RWPE1 (cell line): Measurements from ENCODE around the gene KCNK13.
"Not testable (repeated sequence)": the region's sequence is repeated elsewhere in the genome, so short reads cannot be mapped to it uniquely, and the experiment has no call there.

ENCODE experiments used
- CTCF ChIA-PET: fragments of 350-600 bp; sonication (Branson Sonifier 250); formaldehyde crosslinking; extraction: SDS; loops from one replicate; lab custom pipeline; 2021; lab: Yijun Ruan, JAX
- POLR2A ChIA-PET: fragments of 400-600 bp; formaldehyde crosslinking; extraction: SDS; loops from one replicate; lab custom pipeline; 2020; ENCODE audit warnings: antibody characterized with exemption; ENCODE audit not compliant: low non-redundant PET; lab: Yijun Ruan, JAX
- DNase-seq: peaks from one replicate; pipeline ENCODE4 v3.0.0; 2012; ENCODE audit warnings: low spot score
- H3K27ac ChIP-seq: fragments of 450-650 bp; 2 replicates; pipeline ENCODE4 v1.5.1; 2017
- CTCF ChIP-seq: fragments of 450-650 bp; conservative IDR thresholded peaks from 2 replicates; pipeline ENCODE4 v1.5.1; 2017; ENCODE audit warnings: low read depth, mild to moderate bottlenecking

The KCNK13 gene

GRCh38 chr14:90213099-90213748 lies 151.4 kb downstream of the KCNK13 start:
- POLR2A ChIA-PET: no interaction called here
- H3K27ac ChIP-seq: no peak overlapping the region
- CTCF ChIA-PET: interaction anchor here (1.0 kb wide), 1 partner anchor 22 kb away, joined by 4 read pairs; no protein-coding TSS in a partner anchor
- no peak for TF ChIP-seq CTCF
- DNase-seq: no peak

DNA sequence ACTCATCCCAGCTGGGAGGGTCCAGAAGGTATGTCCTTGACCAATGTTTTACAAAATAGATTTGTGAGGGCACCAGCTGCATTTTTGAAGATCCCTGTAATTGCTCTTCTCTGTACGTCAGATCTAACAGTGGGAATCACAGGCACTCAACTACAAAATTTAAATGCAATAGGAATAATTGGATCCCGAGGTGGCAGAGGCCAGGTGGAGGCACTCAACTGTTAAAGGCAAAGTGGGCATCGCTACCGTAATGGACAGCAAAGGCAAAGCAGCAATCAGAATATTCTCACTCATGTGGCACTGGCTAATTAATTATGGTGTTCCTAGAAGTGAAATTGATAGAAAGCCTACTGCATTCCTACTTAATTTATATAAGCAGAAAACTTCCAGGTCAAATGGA lies 166.7 kb downstream of the KCNK13 start:
- no peak for TF ChIP-seq CTCF
- POLR2A ChIA-PET: no interaction called here
- DNase-seq: no peak
- H3K27ac ChIP-seq: no peak overlapping the region
- CTCF ChIA-PET: no interaction called here

DNA sequence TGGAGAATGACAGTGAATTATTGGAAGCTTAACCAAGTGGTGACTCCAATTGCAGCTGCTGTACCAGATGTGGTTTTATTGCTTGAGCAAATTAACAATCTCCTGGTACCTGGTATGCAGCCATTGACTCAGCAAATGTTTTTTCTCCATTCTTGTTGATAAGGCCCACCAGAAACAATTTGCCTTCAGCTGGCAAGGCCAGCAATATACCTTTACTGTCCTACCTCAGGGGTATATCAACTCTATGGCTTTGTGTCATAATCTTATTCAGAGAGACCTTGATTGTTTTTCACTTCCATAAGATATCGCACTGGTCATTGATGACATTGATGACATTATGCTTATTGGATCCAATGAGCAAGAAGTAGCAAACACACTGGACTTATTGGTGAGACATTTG lies 168.1 kb downstream of the KCNK13 start:
- H3K27ac ChIP-seq, CTCF ChIA-PET, POLR2A ChIA-PET, DNase-seq: not testable (repeated sequence)
